ENCODE data around the gene SH3RF3.
A peak's percentile ranks its signal among the peaks of the same experiment; 100 is the strongest.

SH3RF3 gene

DNA sequence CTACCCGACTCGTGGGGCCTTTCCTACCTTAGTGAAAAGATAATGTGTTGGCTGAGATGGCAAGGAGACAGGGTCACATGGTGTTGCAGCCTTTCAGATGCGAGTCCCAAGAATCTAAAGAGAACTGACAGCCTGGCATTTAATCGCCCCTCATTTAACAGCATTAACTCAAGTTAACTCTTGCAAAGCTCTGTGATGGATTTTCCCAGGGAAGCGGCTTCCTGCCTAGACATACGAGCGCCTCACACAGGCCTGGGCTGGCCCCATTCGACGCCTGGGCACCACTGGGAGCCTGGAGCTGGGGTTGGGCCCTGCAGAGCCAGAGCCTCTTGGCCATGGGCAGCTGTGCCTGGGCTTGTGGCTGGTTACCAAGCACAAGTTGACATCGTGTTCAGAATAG is 344.0 kb downstream of the SH3RF3 start:
- no peak overlapping the region for H3K4me3 ChIP-seq
- H4K20me1 ChIP-seq, result no peaks in the 10 kb centered on the region
- no peak for TF ChIP-seq Cebpa-rat (IDR thresholded peaks at IDR 0.05)
- H3K9me3 ChIP-seq, result no peaks in the 10 kb centered on the region
- peak overlapping the region; percentile 18; the same call in 1 of the 2 replicates for H3K9ac ChIP-seq
- no peaks in the 10 kb centered on the region for H3K36me3 ChIP-seq
- no peaks in the 10 kb centered on the region for H3K27me3 ChIP-seq
- H3K27ac ChIP-seq, result peak overlapping the region; percentile 92
- H3K4me1 ChIP-seq, result peaks cover 100% of the 10 kb centered on the region
- H3K4me2 ChIP-seq, result peak overlapping the region; percentile 93

DNA sequence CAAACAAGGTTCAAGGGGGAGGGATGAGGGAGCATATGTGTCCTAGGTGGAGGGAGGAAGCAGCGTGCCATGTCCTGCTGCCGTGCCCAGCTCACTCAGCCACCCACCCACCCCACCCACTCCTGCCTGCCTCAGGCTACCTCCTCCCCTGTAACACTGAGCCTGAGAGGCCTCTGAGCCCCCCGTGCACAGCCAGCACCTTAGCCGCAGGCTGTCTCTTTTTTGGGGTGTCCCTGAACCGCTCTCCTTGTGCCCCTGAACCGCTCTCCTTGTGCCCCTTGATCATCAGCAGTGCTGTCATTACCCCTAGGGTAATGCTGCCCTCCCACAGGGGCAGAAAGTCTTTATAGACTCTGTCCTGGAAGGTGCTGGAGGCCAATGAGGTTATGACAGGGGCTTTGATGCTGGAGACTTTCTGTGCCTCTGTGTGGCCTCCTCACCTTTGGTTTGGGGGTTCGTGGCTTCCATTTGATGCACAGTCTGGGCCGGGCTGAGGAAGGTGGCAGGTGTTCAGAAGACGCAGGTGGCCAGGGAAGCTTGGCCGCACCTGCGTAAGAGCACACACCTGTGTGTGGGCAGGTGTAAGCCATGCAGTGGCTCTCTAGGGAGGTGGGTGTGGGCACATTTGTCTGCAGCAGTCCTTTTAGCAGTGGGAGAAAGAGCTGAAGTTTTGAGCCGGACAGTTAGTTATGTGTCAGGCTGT is 344.8 kb downstream of the SH3RF3 start:
- Histone ChIP-seq H3K27me3 (no peaks in the 10 kb centered on the region), H3K9ac (peak overlapping the region; percentile 57), H3K4me2 (peak overlapping the region; percentile 93), H4K20me1 (no peaks in the 10 kb centered on the region), H3K4me1 (peaks cover 100% of the 10 kb centered on the region), H3K27ac (peak overlapping the region; percentile 92), H3K36me3 (no peaks in the 10 kb centered on the region), H3K4me3 (peak overlapping the region; percentile 35), H3K9me3 (no peaks in the 10 kb centered on the region)
- TF ChIP-seq Cebpa-rat (IDR thresholded peaks at IDR 0.05), result no peak

DNA sequence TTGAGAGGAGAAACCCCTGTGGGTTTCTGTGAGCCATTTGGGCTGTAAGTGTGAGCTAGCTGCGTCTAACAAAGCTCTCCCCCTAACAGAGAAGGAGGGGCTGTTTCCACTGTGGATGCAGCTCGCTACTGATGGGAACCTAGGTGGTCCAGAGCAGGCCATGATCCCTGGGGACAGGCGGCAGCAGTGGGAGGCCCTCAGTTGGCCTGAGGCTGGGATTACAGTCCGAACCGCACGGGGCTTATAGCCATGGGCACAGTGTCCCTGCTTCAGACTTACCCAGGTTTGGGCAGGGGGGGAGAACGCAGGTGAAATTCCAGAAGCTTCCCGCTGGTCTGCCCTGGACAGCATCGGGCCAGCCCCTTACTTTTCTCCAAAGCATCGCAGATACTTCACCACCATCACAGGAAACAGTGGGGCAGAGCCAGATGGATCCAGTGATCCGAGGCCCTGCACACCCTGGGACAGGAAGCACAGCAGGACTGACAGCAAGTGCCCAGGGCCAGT is 345.4 kb downstream of the SH3RF3 start:
- H3K36me3 ChIP-seq, result no peaks in the 10 kb centered on the region
- no peaks in the 10 kb centered on the region for H3K9me3 ChIP-seq
- no peaks in the 10 kb centered on the region for H4K20me1 ChIP-seq
- peak overlapping the region; percentile 35 for H3K4me3 ChIP-seq
- no peak for TF ChIP-seq Cebpa-rat (IDR thresholded peaks at IDR 0.05)
- H3K4me2 ChIP-seq, result peak overlapping the region; percentile 93
- peaks cover 100% of the 10 kb centered on the region for H3K4me1 ChIP-seq
- H3K27ac ChIP-seq, result peak overlapping the region; percentile 92
- H3K27me3 ChIP-seq, result no peaks in the 10 kb centered on the region
- peak overlapping the region; percentile 57 for H3K9ac ChIP-seq

DNA sequence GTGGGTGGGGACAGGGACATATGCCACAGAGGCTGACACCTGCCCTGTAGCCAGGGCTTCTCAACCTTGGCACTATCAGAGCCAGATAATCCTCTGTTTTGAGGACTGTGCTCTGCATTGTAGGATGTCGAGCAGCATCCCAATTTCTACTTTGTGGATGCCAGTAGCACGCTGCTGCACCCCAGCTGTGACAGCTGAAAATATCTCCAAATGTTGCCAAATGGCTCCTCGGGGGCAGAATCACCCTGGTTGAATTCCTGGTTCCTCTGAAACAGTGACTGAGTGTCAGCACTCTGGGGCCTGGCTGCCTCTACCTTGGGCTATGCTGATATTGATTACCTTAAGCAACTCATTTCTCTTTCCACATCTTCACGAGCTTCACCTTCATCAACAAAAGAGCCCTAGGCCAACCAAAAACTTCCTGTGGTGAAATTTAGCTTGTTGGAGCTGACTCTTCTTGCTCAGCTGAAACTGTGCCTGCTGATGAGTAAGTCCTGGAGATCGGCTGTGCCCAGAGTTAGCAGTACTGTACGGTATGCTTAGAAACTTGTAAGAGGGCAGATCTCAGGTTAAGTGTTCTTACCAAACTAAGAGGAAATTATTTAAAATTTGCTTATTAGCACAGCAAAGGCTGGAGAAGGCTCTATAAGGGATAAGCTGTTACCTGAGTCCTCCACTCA is 346.7 kb downstream of the SH3RF3 start:
- Histone ChIP-seq H3K4me2 (peak overlapping the region; percentile 93), H3K4me3 (no peak overlapping the region), H3K9me3 (no peaks in the 10 kb centered on the region), H3K27me3 (no peaks in the 10 kb centered on the region), H4K20me1 (no peaks in the 10 kb centered on the region), H3K36me3 (no peaks in the 10 kb centered on the region), H3K9ac (peak overlapping the region; percentile 38), H3K27ac (peak overlapping the region; percentile 92), H3K4me1 (peaks cover 100% of the 10 kb centered on the region)
- no peak for TF ChIP-seq Cebpa-rat (IDR thresholded peaks at IDR 0.05)

DNA sequence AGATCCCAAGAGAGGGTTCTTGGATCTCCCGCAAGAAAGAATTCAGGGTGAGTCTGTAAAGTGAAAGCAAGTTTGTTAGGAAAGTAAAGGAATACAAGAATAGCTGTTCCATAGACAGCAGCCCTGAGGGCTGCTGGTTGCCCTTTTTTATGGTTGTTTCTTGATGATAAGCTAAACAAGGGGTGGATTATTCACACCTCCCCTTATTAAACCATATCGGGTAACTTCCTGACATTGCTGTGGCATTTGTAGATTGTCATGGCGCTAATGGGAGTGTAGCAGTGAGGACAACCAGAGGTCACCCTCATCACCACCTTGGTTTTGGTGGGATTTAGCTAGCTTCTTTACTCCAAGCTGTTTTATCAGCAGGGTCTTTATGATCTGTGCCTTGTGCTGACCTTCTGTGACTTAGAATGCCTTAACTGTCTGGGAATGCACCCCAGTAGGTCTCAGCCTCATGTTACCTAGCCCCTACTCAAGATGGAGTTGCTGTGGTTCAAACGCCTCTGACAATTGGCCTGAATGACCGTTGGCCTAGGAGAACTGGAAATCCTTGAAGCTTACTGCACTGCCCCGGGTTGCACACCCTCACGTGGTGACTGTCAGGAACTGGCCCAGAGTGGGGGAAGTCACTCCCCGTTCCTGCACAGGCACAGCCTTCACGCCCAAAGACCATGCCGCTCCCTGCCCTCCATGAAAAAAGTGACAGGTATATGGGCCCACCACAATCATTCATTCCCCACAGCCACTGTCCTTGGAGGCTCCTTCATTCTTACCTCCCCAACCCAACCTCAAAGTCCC is 347.8 kb downstream of the SH3RF3 start:
- Histone ChIP-seq H3K4me1 (peaks cover 100% of the 10 kb centered on the region), H3K4me2 (peak overlapping the region; percentile 93)

DNA sequence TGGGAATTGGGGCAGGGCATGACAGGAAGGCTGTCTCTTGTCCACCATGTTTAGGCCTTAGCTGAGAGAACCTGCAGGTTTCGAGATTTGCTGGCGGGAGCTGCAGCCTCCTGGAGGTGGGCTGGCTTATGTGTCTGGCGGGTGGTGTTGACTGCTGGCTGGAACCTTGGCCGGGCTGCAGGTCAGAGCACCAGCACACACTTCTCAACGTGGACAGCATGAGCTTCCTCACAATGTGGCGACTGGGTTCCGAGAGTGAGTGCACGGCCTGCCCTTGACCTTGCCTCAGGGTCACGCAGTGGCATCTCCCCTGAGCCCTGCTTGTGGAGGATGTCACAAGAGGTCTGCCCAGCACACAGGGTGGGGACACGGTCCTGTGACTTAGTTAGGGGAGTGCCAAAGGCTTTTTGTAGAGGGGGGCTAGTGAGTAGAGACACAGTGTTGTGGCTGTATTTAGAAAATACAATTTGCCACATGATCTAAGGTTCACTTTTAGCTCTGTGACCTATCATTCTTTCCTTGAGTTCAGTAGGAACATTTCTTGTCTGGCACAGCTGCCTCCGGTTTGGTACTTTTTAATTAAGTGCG is 350.0 kb downstream of the SH3RF3 start:
- peak overlapping the region; percentile 83 for H3K27ac ChIP-seq
- H3K4me3 ChIP-seq, result no peak overlapping the region
- TF ChIP-seq Cebpa-rat (IDR thresholded peaks at IDR 0.05), result no peak

More for the DNA sequence above, 347.8 kb downstream of the SH3RF3 start:
- Histone ChIP-seq H3K9me3 (no peaks in the 10 kb centered on the region), H4K20me1 (no peaks in the 10 kb centered on the region), H3K36me3 (no peaks in the 10 kb centered on the region), H3K27me3 (no peaks in the 10 kb centered on the region), H3K9ac (no peak overlapping the region), H3K27ac (peak overlapping the region; percentile 92), H3K4me3 (no peak overlapping the region)
- no peak for TF ChIP-seq Cebpa-rat (IDR thresholded peaks at IDR 0.05)

DNA sequence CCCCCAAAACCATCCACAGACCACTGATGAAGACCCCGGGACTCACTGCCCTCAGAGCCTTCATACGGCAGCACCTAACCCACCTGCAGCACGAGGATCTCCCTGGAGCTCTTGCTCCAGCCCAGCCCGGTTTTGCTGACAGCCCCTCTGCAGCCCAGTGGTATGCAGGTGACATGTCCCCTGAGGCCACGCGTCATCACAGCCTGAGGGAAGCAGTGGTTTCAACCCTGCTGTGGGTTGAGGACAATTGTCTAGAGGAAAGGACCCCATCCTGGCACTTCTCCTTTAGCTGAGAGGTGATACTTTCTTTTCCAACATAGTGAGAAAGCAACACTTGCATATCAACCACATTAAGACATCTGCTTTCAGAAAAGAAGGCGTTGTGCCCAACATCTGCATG is 350.8 kb downstream of the SH3RF3 start:
- no peak for TF ChIP-seq Cebpa-rat (IDR thresholded peaks at IDR 0.05)
- no peaks in the 10 kb centered on the region for H4K20me1 ChIP-seq

More for the DNA sequence above, 350.0 kb downstream of the SH3RF3 start:
- Histone ChIP-seq H3K9me3 (no peaks in the 10 kb centered on the region), H3K27me3 (no peaks in the 10 kb centered on the region), H3K36me3 (no peaks in the 10 kb centered on the region), H3K4me2 (peak overlapping the region; percentile 93), H3K9ac (peak overlapping the region; percentile 62), H3K4me1 (peaks cover 100% of the 10 kb centered on the region), H4K20me1 (no peaks in the 10 kb centered on the region)

DNA sequence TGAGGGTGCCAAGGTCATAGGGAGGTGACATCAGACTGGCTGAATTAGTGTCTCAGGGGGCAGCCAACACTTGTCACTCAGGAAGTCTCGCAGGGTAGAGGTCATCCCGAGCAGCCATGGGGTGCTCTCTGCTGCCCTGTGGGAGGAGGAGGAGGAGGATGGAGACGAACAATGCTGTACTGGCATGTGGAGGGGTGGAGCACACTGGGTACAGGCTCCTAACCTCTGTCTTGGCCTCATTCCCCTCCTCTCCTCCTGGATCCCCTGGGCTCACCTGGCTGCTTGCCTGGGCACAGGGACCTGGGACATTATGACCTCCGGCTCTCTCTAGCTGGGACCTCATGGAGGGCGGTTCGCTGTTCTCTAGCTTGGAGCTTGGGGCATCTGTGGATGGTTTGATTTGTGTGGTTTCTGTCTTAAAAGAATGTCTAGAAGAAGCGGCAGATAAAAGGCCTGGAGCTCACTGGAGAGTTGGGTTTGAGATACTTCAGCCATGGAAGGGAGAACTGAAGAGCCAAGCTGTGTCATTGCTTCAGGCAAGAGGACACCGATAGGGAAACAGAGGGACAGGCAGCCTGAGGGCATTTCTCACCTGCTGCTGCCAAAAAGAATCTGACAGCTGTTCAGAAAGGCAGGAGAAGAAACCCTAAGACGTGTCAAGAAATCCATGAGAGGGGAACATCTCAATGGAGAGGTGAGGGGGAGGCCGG is 351.6 kb downstream of the SH3RF3 start:
- Histone ChIP-seq H3K27me3 (no peaks in the 10 kb centered on the region), H3K4me2 (peak overlapping the region; percentile 93), H3K4me3 (peak overlapping the region; percentile 29), H3K9me3 (no peaks in the 10 kb centered on the region), H3K4me1 (peaks cover 97% of the 10 kb centered on the region), H3K36me3 (no peaks in the 10 kb centered on the region), H4K20me1 (no peaks in the 10 kb centered on the region), H3K27ac (peak overlapping the region; percentile 83), H3K9ac (peak overlapping the region; percentile 62)
- TF ChIP-seq Cebpa-rat (IDR thresholded peaks at IDR 0.05), result no peak

More for the DNA sequence above, 350.8 kb downstream of the SH3RF3 start:
- Histone ChIP-seq H3K4me1 (peaks cover 100% of the 10 kb centered on the region), H3K27ac (peak overlapping the region; percentile 83), H3K9me3 (no peaks in the 10 kb centered on the region), H3K36me3 (no peaks in the 10 kb centered on the region), H3K4me3 (no peak overlapping the region), H3K9ac (peak overlapping the region; percentile 62), H3K27me3 (no peaks in the 10 kb centered on the region), H3K4me2 (peak overlapping the region; percentile 93)

DNA sequence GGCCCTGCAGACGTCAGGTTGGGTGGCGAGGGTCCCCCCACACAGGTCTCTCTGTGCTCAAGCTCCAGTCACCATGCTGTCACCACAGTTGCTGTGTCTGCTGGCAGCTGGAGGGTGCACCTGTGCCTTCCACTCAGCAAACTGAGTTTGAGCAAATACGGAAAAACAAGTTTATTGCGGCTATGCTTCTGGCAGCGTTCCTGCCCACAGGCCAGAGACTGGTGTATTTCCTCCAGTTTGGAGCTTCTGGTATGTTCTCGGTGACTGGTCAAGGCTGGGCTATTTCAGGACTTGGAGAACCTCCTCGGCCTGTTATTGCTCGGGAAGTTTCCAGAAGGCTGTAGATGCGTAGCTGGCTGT is 352.2 kb downstream of the SH3RF3 start:
- Histone ChIP-seq H3K9ac (peak overlapping the region; percentile 62), H3K27ac (peak overlapping the region; percentile 83), H3K4me3 (peak overlapping the region; percentile 29), H3K9me3 (no peaks in the 10 kb centered on the region), H3K4me2 (peak overlapping the region; percentile 93), H3K36me3 (no peaks in the 10 kb centered on the region), H3K4me1 (peaks cover 97% of the 10 kb centered on the region), H3K27me3 (no peaks in the 10 kb centered on the region), H4K20me1 (no peaks in the 10 kb centered on the region)
- no peak for TF ChIP-seq Cebpa-rat (IDR thresholded peaks at IDR 0.05)

Data from BLaER1 (cell line).